HG03565 (cell line): ENCODE measurements around the gene TENM4.
A peak's percentile ranks its signal among the peaks of the same experiment; 100 is the strongest.

Source experiments
- ATAC-seq: cut with Tn5 transposase; IDR thresholded peaks from one replicate; pipeline ENCODE4 v1.9.1; 2021; ENCODE audit warnings: mild to moderate bottlenecking, moderate library complexity; ENCODE audit not compliant: unreplicated experiment

TENM4 gene

GRCh38 chr11:79044201-79044600 is 396.6 kb downstream of the TENM4 start:
- ATAC-seq, result no peak

- no peak for ATAC-seq
Observed at GRCh38 chr11:79043726-79044125, 397.1 kb downstream of the TENM4 start.

- ATAC-seq, result no peak
Observed at GRCh38 chr11:79042824-79043223, 398.0 kb downstream of the TENM4 start.

GRCh38 chr11:79040348-79040747 is 400.5 kb downstream of the TENM4 start:
- no peak for ATAC-seq

- no peak for ATAC-seq
Observed at GRCh38 chr11:79039122-79039521, 401.7 kb downstream of the TENM4 start.

- ATAC-seq, result no peak
Observed at GRCh38 chr11:79035881-79036280, 404.9 kb downstream of the TENM4 start.

- ATAC-seq, result no peak
Observed at GRCh38 chr11:79033833-79034232, 407.0 kb downstream of the TENM4 start.

GRCh38 chr11:79030448-79030847 is 410.4 kb downstream of the TENM4 start:
- no peak for ATAC-seq

GRCh38 chr11:79028225-79028624 is 412.6 kb downstream of the TENM4 start:
- no peak for ATAC-seq

GRCh38 chr11:79026803-79027445 is 413.9 kb downstream of the TENM4 start:
- peak; percentile 62 for ATAC-seq

- no peak for ATAC-seq
Observed at GRCh38 chr11:79025622-79026021, 415.2 kb downstream of the TENM4 start.

GRCh38 chr11:79025097-79025496 is 415.7 kb downstream of the TENM4 start:
- ATAC-seq, result no peak

GRCh38 chr11:79022265-79022664 is 418.6 kb downstream of the TENM4 start:
- ATAC-seq, result no peak

- no peak for ATAC-seq
Observed at GRCh38 chr11:79021601-79022000, 419.2 kb downstream of the TENM4 start.

GRCh38 chr11:79019975-79020374 is 420.9 kb downstream of the TENM4 start:
- no peak for ATAC-seq

GRCh38 chr11:79019277-79019676 is 421.6 kb downstream of the TENM4 start:
- ATAC-seq, result no peak

- ATAC-seq, result no peak
Observed at GRCh38 chr11:79018371-79018849, 422.4 kb downstream of the TENM4 start.

GRCh38 chr11:79017811-79018210 is 423.0 kb downstream of the TENM4 start:
- ATAC-seq, result no peak

- no peak for ATAC-seq
Observed at GRCh38 chr11:79013509-79013908, 427.3 kb downstream of the TENM4 start.

- no peak for ATAC-seq
Observed at GRCh38 chr11:79011357-79011756, 429.5 kb downstream of the TENM4 start.

- ATAC-seq, result no peak
Observed at GRCh38 chr11:79007771-79008402, 432.9 kb downstream of the TENM4 start.

- ATAC-seq, result no peak
Observed at GRCh38 chr11:79006854-79007253, 434.0 kb downstream of the TENM4 start.

GRCh38 chr11:78996007-78996406 is 444.8 kb downstream of the TENM4 start:
- ATAC-seq, result no peak
